HG03354 (cell line): ENCODE data around the gene RPS25.
"Not testable (repeated sequence)": the region's sequence is repeated elsewhere in the genome, so short reads cannot be mapped to it uniquely, and the experiment has no call there.

Experiments used
- ATAC-seq: cut with Tn5 transposase; IDR thresholded peaks from one replicate; pipeline ENCODE4 v1.9.1; 2021; ENCODE audit warnings: mild to moderate bottlenecking; ENCODE audit not compliant: unreplicated experiment, poor library complexity, severe bottlenecking

RPS25 gene

GRCh38 chr11:119019996-119020395 lies 1.9 kb upstream of the RPS25 start:
- no peak for ATAC-seq

DNA sequence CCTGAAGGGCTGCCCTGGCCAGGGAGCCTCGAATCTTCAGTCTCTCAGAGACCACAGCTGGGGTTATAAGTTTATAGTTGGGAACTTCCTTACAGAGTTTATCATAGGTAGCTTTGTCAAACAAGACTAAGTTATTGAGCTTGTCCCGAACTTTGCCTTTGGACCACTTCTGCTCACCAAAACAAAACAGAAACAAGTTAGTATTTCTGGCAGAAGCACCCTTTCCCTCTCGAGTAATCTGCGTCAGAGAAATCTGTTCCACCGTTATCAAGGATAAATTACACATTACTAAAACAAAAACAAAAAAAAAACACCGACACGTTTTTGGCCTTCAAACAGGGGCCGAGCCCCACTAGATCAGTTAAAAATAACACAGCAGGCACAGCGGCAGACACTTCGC lies 766 bp downstream of the RPS25 start:
- not testable (repeated sequence) for ATAC-seq

DNA sequence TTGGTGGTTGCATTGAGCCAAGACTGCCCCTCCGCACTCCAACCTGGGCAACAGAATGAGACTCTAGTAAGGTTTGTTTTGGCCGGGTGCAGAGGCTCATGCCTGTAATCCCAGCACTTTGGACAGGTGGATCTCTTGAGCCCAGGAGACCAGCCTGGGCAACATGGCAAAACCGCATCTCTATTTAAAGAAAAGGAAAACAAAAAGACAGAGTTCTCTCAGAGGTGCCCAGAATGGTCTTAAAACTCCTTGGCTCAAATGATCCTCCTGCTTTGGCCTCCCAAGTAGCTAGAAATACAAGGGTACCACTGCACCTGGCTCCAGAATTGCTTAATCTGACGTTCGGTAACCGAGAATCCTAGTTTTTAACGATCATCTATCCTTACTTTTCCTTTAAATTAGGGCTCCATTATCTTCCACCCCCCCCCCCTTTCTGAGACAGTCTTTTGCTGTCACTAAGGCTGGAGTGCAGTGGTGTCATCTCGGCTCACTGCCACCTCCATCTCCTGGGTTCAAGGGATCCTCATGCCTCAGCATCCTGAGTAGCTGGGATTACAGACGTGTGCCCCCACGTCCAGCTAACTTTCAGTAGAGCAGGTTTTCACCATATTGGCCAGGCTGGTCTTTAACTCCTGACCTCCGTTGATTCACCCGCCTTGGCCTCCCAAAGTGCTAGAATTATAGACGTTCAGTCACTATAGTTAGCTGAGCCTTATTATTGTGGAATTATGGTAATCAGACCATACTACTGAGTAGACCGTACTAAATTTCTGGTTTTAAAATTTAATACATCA lies 1.7 kb downstream of the RPS25 start:
- ATAC-seq, result no peak

DNA sequence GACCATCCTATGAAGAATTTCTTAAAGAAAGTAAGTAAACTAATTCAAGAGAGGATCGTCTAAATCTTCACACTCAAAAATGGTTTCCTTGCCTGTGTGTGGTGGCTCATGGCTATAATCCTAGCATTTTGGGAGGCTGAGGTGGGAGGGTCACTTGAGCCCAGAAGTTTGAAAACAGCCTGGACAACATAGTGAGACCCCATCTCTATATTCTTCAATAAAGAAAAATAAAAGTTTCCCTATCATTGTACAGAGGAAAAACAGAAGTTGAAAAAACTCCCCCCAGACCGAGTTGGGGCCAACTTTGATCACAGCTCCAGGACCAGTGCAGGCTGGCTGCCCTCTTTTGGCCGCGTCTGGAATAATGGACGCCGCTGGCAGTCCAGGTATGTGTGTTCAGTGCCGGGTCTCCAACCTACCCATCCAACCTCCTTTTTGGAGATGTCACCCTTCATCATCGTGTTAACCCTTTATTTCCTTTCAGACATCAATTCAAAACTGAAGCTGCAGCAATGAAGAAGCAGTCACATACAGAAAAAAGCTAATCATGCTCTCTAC lies 3.0 kb downstream of the RPS25 start:
- no peak for ATAC-seq

DNA sequence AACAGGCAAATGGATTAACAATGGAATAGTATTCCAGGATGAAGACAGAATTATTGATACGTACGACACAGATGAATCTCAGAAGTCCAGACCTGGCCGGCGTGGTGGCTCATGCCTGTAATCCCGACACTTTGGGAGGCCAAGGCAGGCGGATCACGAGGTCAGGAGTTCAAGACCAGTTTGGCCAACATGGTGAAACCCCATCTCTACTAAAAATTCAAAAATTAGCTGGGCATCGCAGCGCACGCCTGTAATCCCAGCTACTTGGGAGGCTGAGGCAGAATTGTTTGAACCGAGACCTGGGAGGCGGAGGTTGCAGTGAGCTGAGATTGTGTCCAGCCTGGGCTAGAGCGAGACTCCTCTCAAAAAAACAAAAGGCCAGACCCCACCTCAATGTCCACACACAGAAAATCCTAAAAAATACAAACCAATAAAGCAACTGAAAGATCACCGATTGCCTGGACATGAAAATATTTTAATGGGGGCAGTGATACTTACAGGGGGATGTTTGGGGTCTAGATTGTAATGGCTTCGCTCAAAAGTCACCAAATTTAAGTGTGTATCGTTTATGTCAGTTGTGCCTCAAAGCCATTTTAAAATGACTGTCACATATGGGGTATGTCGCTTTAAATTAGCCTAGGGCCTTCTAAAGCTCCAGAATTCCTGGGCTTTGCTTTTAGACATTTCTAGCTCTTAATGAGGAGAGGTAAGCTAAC lies 3.8 kb downstream of the RPS25 start:
- no peak for ATAC-seq

GRCh38 chr11:119012629-119013170 lies 5.4 kb downstream of the RPS25 start:
- ATAC-seq, result no peak

DNA sequence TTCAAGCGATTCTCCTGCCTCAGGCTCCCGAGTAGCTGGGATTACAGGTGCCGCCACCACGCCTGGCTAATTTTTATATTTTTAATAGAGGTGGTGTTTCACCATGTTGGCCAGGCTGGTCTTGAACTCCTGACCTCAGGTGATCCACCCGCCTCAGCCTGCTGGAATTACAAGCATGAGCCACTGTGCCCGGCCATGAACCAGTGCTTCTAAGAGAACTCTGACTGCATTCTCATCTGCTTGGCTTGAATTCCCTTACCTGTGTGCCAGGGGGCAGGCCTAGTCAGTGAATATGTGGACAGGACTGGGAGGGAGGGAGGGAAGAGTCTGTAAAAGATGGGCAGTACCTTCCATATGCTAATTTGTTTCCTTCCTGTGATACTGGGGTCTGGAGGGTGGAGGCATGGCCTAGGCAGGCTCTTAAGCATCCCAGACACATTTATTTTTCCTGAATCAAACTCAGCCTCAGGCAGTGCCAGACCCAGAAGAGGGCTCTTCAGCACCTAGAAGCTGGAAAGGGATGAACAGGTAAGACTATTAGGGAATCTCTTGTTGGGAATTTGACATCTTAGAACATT lies 6.6 kb downstream of the RPS25 start:
- ATAC-seq, result no peak

GRCh38 chr11:119006656-119007055 lies 11.5 kb downstream of the RPS25 start:
- ATAC-seq, result no peak

GRCh38 chr11:119000906-119001305 lies 17.2 kb downstream of the RPS25 start:
- no peak for ATAC-seq

- no peak for ATAC-seq
These were observed 19.3 kb downstream of the RPS25 start for GRCh38 chr11:118998822-118999221.

- ATAC-seq, result peak; percentile 10
These were observed 19.8 kb downstream of the RPS25 start for GRCh38 chr11:118998388-118998717.

GRCh38 chr11:118997627-118998387 lies 20.3 kb downstream of the RPS25 start, which contains the start of gene CENATAC:
Gene CENATAC, plus strand, starts transcription at chr11:118998138. Its CDS starts 60 bp downstream, at chr11:118998198.
- peak; percentile 91 for ATAC-seq

GRCh38 chr11:118996926-118997626 lies 21.1 kb downstream of the RPS25 start:
- peak; percentile 14 for ATAC-seq

DNA sequence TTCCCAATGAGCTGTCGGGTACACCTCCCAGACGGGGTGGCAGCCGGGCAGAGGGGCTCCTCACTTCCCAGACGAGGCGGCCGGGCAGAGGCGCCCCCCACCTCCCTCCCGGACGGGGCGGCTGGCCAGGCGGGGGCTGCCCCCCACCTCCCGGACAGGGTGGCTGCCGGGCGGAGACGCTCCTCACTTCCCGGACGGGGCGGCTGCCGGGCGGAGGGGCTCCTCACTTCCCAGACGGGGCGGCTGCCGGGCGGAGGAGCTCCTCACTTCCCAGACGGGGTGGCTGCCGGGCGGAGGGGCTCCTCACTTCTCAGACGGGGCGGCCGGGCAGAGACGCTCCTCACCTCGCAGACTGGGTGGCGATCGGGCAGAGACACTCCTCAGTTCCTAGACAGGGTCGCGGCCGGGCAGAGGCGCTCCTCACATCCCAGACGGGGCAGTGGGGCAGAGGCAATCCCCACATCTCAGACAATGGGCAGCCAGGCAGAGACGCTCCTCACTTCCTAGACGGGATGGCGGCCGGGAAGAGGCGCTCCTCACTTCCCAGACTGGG lies 26.6 kb downstream of the RPS25 start:
- ATAC-seq, result not testable (repeated sequence)

DNA sequence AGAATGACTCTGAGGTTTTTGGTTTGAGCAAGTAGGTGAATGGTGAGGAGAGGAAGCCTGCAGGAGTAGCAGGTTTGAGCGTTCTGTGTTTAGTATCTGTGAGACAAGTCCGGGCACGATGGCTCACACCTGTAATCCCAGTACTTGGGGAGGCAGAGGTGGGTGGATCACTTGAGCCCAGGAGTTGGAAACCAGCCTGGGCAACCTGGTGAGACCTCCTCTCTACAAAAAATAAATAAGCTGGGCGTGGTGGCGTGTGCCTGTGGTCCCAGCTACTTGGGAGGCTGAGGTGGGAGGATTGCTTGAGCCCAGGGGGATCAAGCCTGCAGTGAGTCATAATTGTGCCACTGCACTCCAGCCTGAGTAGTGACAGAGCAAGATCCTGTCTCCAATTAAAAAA lies 29.9 kb downstream of the RPS25 start:
- no peak for ATAC-seq

- no peak for ATAC-seq
These were observed 33.3 kb downstream of the RPS25 start for GRCh38 chr11:118984825-118985224.

DNA sequence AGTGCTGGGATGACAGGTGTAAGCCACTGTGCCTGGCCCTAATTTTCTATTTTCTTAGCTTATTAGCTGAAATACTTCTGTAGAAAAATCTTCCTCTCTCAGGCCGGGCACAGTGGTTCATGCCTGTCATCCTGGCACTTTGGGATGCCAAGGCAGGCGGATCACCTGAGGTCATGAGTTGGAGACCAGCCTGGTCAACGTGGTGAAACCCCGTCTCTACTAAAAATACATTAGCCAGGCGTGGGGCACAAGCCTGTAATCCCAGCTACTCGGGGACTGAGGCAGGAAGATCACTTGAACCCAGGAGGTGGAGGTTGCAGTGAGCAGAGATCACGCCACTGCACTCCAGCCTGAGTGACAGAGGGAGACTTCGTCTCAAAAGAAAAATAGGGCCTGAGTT lies 33.8 kb downstream of the RPS25 start:
- not testable (repeated sequence) for ATAC-seq

DNA sequence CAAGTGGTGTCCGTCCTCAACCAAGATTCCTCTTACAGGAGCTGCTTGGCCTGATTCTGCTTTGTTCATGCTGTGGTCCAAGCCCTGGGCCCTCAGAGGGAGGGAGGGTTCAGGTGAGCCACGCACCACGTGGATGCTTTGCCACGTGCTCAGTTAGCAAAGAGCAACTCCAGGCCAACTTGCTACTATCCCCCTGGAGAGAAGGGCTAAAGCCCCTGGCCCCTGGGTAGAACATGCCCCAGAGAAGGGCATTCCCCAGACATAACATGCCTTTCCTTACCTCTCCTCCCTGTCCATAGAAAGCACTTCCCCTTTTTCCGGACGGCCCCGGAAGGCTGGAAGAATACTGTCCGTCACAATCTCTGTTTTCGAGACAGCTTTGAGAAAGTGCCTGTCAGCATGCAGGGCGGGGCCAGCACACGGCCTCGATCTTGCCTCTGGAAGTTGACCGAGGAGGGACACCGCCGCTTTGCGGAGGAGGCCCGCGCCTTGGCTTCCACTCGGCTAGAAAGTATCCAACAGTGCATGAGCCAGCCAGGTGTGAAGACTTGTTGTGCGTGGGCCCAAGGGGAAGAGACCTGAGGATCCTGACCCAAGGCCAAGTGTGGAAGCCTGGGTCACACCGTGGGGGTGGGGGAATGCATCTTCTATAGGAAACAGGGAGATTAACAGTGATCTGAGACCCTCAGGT lies 37.8 kb downstream of the RPS25 start:
- no peak for ATAC-seq
